Hematopoietic multipotent progenitor cell treated with erythropoietin and hydrocortisone succinate and interleukin-3 and kit ligand, for 4 days (in vitro differentiated cells): Measurements from ENCODE around the gene IFRD2.
"Not testable (repeated sequence)": the region's sequence is repeated elsewhere in the genome, so short reads cannot be mapped to it uniquely, and the experiment has no call there.

Experiments used
- DNase-seq: peaks from one replicate; pipeline ENCODE4 v3.0.0-alpha.2; 2015

IFRD2 gene

GRCh38 chr3:50245831-50246516 lies 46.3 kb downstream of the IFRD2 start:
- DNase-seq: peak; percentile 96

GRCh38 chr3:50245251-50245745 lies 46.9 kb downstream of the IFRD2 start:
- DNase-seq: no peak

GRCh38 chr3:50244813-50245212 lies 47.4 kb downstream of the IFRD2 start:
- DNase-seq: not testable (repeated sequence)

GRCh38 chr3:50243543-50243895 lies 48.7 kb downstream of the IFRD2 start:
- DNase-seq: no peak

- peak; percentile 96 for DNase-seq
Measured at GRCh38 chr3:50242851-50243542, 49.2 kb downstream of the IFRD2 start.

GRCh38 chr3:50242381-50242770 lies 49.9 kb downstream of the IFRD2 start:
- no peak for DNase-seq

- no peak for DNase-seq
Measured at GRCh38 chr3:50241713-50242380, 50.4 kb downstream of the IFRD2 start.

GRCh38 chr3:50241163-50241562 lies 51.1 kb downstream of the IFRD2 start:
- DNase-seq: no peak

- no peak for DNase-seq
Measured at GRCh38 chr3:50239649-50240048, 52.6 kb downstream of the IFRD2 start.

- DNase-seq: peak; percentile 80
Measured at GRCh38 chr3:50238549-50239026, 53.6 kb downstream of the IFRD2 start.

GRCh38 chr3:50237754-50238548 lies 54.3 kb downstream of the IFRD2 start:
- peak; percentile 96 for DNase-seq
